Breast epithelium (tissue), 3 donors: ENCODE data around the gene SEMA4D.

Experiments
- POLR2A ChIP-seq: fragments of 450-650 bp; IDR thresholded peaks from one replicate; pipeline ENCODE4 v1.6.1; 2016; ENCODE audit warnings: antibody characterized with exemption, mild to moderate bottlenecking, moderate library complexity
- POLR2AphosphoS5 ChIP-seq, 3 donors: sonication (generic); formaldehyde crosslinking; IDR thresholded peaks; one replicate each; pipeline ENCODE4 v1.6.1; 2017; ENCODE audit warnings: antibody characterized with exemption in 3 of 3
- TF ChIP-seq, protein P1 (sequence below), 3 donors: fragments of 450-650 bp; IDR thresholded peaks; one replicate each; pipeline ENCODE4 v1.5.1; 2016 to 2017; ENCODE audit warnings: antibody characterized with exemption in 3 of 3, mild to moderate bottlenecking in 3 of 3, moderate library complexity in 3 of 3

DNA sequence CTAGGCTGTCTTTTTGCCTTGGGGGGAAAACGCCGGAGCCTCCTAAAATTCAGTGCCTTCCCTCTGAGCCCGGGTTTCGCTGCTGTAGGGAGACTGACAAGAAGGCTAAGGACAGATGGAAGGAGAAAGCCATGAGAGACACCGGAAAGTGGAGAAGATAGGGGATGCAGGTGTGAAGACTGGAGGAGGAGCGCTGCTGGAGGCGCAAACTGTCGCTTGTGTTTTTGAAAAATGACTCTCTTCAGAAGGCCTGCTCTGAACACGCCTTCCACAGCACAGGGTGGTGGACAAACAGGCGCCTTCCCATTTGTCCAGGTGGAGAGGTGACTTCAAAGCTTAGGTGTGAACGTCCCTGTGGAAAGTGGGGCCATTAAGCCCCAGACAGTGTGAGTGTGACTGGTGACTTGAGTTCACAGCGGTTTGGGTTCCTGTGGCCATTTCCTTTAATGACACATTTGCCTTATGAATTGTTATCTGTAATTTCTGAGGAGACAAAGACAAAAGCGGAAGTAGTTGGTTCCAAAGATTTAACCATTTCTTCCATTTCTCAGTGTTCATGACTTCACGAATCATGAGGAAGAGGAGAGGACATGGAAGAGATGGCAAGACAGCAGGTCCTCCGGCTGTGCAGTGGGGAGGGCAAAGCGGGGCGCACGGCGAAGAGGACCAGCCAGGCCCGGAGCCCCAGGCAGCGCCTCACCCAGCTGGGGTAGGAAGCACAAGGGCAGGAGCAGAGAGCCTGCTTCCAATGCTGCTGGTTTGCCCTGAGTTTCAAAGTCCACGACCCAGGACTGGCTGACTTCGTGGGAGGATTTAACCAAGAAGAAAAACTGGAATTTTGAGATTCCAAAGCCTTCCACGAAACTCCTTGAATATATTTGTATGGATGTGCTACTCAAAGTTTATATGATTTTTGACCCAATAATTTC is 27.8 kb upstream of the SEMA4D start:
- no peak for TF ChIP-seq POLR2AphosphoS5 (IDR thresholded peaks at IDR 0.05)
- TF ChIP-seq, protein P1, sequence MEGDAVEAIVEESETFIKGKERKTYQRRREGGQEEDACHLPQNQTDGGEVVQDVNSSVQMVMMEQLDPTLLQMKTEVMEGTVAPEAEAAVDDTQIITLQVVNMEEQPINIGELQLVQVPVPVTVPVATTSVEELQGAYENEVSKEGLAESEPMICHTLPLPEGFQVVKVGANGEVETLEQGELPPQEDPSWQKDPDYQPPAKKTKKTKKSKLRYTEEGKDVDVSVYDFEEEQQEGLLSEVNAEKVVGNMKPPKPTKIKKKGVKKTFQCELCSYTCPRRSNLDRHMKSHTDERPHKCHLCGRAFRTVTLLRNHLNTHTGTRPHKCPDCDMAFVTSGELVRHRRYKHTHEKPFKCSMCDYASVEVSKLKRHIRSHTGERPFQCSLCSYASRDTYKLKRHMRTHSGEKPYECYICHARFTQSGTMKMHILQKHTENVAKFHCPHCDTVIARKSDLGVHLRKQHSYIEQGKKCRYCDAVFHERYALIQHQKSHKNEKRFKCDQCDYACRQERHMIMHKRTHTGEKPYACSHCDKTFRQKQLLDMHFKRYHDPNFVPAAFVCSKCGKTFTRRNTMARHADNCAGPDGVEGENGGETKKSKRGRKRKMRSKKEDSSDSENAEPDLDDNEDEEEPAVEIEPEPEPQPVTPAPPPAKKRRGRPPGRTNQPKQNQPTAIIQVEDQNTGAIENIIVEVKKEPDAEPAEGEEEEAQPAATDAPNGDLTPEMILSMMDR (IDR thresholded peaks at IDR 0.05): no peak
- no peak for TF ChIP-seq POLR2A
